ENCODE measurements around the gene PAX5. TPM values are rescaled to one million over a fixed set of nuclear protein-coding genes. Genes with fewer than 3 reads are reported as not detected.

Gene PAX5
- polyA plus RNA-seq, 3 donors = 0.03 to 0.15 TPM; not detected in 1

DNA sequence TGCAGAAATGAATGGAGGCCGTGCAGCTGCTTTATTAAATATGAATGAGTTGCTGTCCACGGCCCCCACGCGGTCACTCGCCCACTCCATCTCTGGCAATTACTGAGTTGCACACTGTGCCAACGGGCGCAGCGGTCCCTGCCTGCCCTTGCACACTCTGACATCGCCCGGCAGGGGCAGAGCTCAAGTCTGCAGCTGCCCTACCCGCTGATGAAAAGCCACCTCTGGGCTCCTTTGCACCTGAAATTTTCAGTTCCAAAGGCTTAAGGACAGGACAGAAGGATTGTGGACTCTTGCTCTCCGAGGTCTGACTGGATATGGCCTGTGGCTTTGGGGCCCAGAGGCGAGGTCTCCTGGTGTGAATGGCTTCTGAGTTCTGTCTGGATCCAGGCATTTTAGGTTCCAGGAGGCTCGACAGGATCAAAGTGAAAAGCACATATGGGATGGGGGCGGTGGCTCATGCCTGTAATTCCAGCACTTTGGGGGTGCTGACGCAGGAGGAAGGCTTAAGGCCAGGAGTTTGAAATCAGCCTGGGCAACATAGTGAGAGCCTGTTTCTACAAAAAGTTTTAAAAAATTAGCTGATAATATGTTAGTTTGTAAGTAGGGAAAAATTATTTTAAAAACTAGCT is 201.8 kb downstream of the PAX5 start:
- intact Hi-C loops (cut with micrococcal nuclease) = no loop called here
- H3K4me1 ChIP-seq (ENCODE audit: control insufficient read depth in 1 of 2, insufficient read depth in 2 of 2, low read length in 2 of 2) = no peaks in the 10 kb centered on the region
- no peaks in the 10 kb centered on the region for H3K27me3 ChIP-seq (ENCODE audit: control insufficient read depth in 2 of 2, insufficient read depth in 2 of 2, low read length in 2 of 2)
- no peak overlapping the region for H3K9ac ChIP-seq (ENCODE audit: insufficient read depth, low read length, poor library complexity, severe bottlenecking)
- Mint-ChIP-seq H3K4me3 (no peak overlapping the region), H3K4me1 (no peaks in the 10 kb centered on the region), H3K27ac (no peak overlapping the region), H3K27me3 (ENCODE audit: low read depth in 3 of 3) (peaks cover 0 to 6% (median 0%) of the 10 kb centered on the region in 3 donors), H3K9me3 (peaks cover 0 to 8% (median 0%) of the 10 kb centered on the region in 7 donors), H3K36me3 (no peaks in the 10 kb centered on the region)
- no peak overlapping the region for H3K27ac ChIP-seq (ENCODE audit: low read depth in 1 of 2, low read length in 2 of 2)
- WGBS (ENCODE audit: insufficient coverage) = 95% methylated on average over 16 of the region's 16 CpGs
- TF ChIP-seq, protein P1, sequence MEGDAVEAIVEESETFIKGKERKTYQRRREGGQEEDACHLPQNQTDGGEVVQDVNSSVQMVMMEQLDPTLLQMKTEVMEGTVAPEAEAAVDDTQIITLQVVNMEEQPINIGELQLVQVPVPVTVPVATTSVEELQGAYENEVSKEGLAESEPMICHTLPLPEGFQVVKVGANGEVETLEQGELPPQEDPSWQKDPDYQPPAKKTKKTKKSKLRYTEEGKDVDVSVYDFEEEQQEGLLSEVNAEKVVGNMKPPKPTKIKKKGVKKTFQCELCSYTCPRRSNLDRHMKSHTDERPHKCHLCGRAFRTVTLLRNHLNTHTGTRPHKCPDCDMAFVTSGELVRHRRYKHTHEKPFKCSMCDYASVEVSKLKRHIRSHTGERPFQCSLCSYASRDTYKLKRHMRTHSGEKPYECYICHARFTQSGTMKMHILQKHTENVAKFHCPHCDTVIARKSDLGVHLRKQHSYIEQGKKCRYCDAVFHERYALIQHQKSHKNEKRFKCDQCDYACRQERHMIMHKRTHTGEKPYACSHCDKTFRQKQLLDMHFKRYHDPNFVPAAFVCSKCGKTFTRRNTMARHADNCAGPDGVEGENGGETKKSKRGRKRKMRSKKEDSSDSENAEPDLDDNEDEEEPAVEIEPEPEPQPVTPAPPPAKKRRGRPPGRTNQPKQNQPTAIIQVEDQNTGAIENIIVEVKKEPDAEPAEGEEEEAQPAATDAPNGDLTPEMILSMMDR (IDR thresholded peaks at IDR 0.05) = no peak
- no peak overlapping the region for H2AFZ ChIP-seq (ENCODE audit: insufficient read depth, low read depth, low read length, poor library complexity, severe bottlenecking)
- no peak overlapping the region for H3K4me3 ChIP-seq (replicated peaks in 1 of 3; ENCODE audit: low read depth in 2 of 3, low read length in 3 of 3)
- H3K4me2 ChIP-seq (replicated peaks; ENCODE audit: extremely low read depth, low read length, poor library complexity, severe bottlenecking) = no peak overlapping the region
- no peaks in the 10 kb centered on the region for H3K79me2 ChIP-seq (ENCODE audit: insufficient read depth, low read length)
- no peaks in the 10 kb centered on the region for H4K20me1 ChIP-seq (ENCODE audit: insufficient read depth, low read length)
- H3K36me3 ChIP-seq (replicated peaks in 1 of 2; ENCODE audit: control insufficient read depth in 1 of 2, insufficient read depth in 2 of 2, low read length in 2 of 2) = no peaks in the 10 kb centered on the region
- DNase-seq = no peak
- H3K9me3 ChIP-seq (replicated peaks in 1 of 2; ENCODE audit: control insufficient read depth in 1 of 2, insufficient read depth in 1 of 2, low read length in 2 of 2) = no peaks in the 10 kb centered on the region

DNA sequence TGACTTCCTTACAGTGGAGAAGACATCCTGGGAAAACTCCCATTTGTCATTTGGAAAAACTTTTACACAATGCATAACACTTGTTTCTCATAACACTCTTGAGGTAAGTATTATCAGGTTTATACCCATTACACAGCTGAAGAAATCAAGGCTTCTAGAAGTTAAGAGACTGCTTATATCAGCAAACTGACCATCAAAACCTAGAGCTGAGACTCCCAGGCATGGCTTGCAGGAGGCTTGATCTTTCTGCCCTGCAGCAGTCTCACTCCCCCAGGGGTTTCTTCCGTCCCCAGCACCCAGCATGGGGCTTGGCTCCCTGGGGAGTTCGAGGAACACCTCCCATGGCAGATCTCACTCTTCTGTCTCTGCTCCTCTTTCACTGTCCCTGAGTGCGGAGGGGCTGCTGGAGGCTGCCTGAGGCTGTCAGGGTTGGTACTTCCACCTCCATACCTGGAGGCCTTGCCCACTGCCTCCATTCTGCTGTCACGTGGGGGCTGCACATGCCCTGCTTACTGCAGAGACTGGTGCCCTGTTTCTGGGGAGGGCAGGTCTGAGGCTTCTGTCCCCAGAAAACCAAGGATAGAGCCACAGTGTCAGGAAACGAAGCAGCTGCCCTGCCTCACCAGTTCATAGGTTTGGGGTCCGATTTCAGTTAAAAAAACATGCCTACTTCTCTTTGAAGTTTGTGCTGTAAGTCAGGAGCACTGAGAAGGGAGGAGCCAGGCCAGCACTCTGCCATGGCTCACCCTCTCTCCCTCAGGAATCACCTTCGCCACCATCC is 202.5 kb downstream of the PAX5 start:
- Mint-ChIP-seq H3K27me3 (ENCODE audit: low read depth in 3 of 3) (peaks cover 0 to 6% (median 2%) of the 10 kb centered on the region in 3 donors), H3K4me3 (no peak overlapping the region), H3K36me3 (no peaks in the 10 kb centered on the region), H3K4me1 (no peaks in the 10 kb centered on the region), H3K9me3 (peaks cover 0 to 8% (median 0%) of the 10 kb centered on the region in 7 donors), H3K27ac (no peak overlapping the region)
- Histone ChIP-seq H2AFZ (ENCODE audit: insufficient read depth, low read depth, low read length, poor library complexity, severe bottlenecking) (no peak overlapping the region), H3K9me3 (replicated peaks in 1 of 2; ENCODE audit: control insufficient read depth in 1 of 2, insufficient read depth in 1 of 2, low read length in 2 of 2) (no peaks in the 10 kb centered on the region), H3K36me3 (replicated peaks in 1 of 2; ENCODE audit: control insufficient read depth in 1 of 2, insufficient read depth in 2 of 2, low read length in 2 of 2) (no peaks in the 10 kb centered on the region), H3K4me2 (replicated peaks; ENCODE audit: extremely low read depth, low read length, poor library complexity, severe bottlenecking) (no peak overlapping the region), H3K27me3 (ENCODE audit: control insufficient read depth in 2 of 2, insufficient read depth in 2 of 2, low read length in 2 of 2) (no peaks in the 10 kb centered on the region), H3K4me1 (ENCODE audit: control insufficient read depth in 1 of 2, insufficient read depth in 2 of 2, low read length in 2 of 2) (no peaks in the 10 kb centered on the region), H3K4me3 (replicated peaks in 1 of 3; ENCODE audit: low read depth in 2 of 3, low read length in 3 of 3) (no peak overlapping the region), H4K20me1 (ENCODE audit: insufficient read depth, low read length) (no peaks in the 10 kb centered on the region), H3K9ac (ENCODE audit: insufficient read depth, low read length, poor library complexity, severe bottlenecking) (no peak overlapping the region), H3K27ac (ENCODE audit: low read depth in 1 of 2, low read length in 2 of 2) (no peak overlapping the region), H3K79me2 (ENCODE audit: insufficient read depth, low read length) (no peaks in the 10 kb centered on the region)
- no peak for DNase-seq
- 92% methylated on average over 5 of the region's 7 CpGs for WGBS (ENCODE audit: insufficient coverage)
- TF ChIP-seq, protein P1 (IDR thresholded peaks at IDR 0.05) = no peak
- intact Hi-C loops (cut with micrococcal nuclease) = no loop called here
